ENCODE measurements around the gene STPG3.

DNA sequence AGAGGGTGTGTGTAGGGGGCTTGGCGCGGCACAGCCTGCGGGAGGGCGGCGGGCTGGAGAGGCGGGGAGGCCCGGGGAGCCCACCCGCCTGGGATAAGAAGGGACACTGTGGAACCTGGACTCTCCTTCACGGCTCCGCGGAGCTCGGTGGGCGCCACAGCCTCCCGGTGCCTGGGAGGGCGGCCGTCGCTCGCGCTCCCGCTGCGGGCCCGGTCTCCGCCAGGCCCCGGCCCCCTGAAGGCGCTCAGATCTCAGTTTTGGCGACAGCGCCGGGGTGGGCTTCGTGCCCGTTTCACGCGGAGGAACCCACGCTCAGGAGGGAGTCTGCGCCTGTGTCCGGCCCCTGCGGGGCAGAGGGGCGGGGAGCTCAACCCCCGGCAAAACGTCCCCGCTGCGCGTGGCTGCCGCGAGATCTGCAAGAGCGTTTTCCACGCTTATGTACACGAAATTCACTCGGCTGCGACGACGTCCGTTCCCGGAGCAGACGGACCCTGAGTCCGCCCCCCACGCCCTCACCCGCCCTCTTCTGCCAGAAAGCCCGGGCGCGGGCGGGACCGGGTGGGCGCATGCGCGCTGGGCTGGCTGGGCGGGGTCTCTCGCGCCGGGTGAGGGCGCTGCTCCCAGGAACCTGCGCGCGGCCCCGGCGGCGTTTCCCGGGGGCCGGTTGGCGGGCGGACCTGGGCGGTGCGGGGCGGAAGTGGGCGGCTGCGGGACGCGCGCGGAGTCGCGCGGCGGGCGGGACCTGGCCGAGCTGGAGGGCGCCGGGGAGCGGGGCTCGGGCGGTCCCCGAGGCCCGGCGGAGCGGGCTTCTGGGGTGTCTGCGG, 3.8 kb downstream of the STPG3 start, which contains the start of gene NELFB:
- TF ChIP-seq, protein P1, sequence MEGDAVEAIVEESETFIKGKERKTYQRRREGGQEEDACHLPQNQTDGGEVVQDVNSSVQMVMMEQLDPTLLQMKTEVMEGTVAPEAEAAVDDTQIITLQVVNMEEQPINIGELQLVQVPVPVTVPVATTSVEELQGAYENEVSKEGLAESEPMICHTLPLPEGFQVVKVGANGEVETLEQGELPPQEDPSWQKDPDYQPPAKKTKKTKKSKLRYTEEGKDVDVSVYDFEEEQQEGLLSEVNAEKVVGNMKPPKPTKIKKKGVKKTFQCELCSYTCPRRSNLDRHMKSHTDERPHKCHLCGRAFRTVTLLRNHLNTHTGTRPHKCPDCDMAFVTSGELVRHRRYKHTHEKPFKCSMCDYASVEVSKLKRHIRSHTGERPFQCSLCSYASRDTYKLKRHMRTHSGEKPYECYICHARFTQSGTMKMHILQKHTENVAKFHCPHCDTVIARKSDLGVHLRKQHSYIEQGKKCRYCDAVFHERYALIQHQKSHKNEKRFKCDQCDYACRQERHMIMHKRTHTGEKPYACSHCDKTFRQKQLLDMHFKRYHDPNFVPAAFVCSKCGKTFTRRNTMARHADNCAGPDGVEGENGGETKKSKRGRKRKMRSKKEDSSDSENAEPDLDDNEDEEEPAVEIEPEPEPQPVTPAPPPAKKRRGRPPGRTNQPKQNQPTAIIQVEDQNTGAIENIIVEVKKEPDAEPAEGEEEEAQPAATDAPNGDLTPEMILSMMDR (IDR thresholded peaks at IDR 0.05 in 8 of 11, conservative IDR thresholded peaks at IDR 0.05 in 3 of 11): peak in 3 of 11 experiments; percentile 29 to 42 (median 30)
- peak in 1 of 3 donors; percentile 59 for TF ChIP-seq POLR2A (IDR thresholded peaks at IDR 0.05)
- TF ChIP-seq POLR2AphosphoS5 (IDR thresholded peaks at IDR 0.05): peak; percentile 87 to 89 (median 88)

All from spleen (tissue), 7 donors.